ENCODE results near the gene ADAM22.

- TF ChIP-seq CTCF (IDR thresholded peaks at IDR 0.05) (no peak), POLR2A (IDR thresholded peaks at IDR 0.05) (no peak)
Observed at GRCh38 chr7:88101769-88102168, 167.7 kb downstream of the ADAM22 start.
